ENCODE data around the gene FRMD4A.

- TF ChIP-seq CTCF (IDR thresholded peaks at IDR 0.05): no peak
- TF ChIP-seq ZFX (IDR thresholded peaks at IDR 0.05; ENCODE audit: borderline replicate concordance): no peak
These were observed 337.0 kb downstream of the FRMD4A start for GRCh38 chr10:13993673-13994089.
